Right lobe of liver (tissue), 6 donors: Measurements from ENCODE around the gene MSMO1. TPM values are rescaled to one million over a fixed set of nuclear protein-coding genes. Genes with fewer than 3 reads are reported as not detected.
A peak's percentile ranks its signal among the peaks of the same experiment; 100 is the strongest.

ENCODE experiments used
- ATAC-seq, 4 donors: fragments of 200-7000 bp; cut with Tn5 transposase; one replicate each; pipeline ENCODE4 v1.9.1; 2020; ENCODE audit warnings: mild to moderate bottlenecking in 4 of 4, moderate library complexity in 4 of 4
- DNase-seq, 3 donors: peaks; one replicate each; pipeline ENCODE4 v3.0.0-alpha.2; 2020
- H3K27ac ChIP-seq, 3 donors: fragments of 200-600 bp; one replicate each; pipeline ENCODE4 v1.8.0; 2022
- H3K27me3 ChIP-seq, 2 donors: fragments of 200-600 bp; one replicate each; pipeline ENCODE4 v1.8.0; 2022
- H3K36me3 ChIP-seq, 4 donors: fragments of 200-600 bp; sonication (generic) in 1 of 4; one replicate each; pipeline versions ENCODE4 v1.5.1 to v1.8.0; 2017 to 2022; ENCODE audit warnings: control low read depth in 1 of 4
- H3K4me1 ChIP-seq, 4 donors: fragments of 200-600 bp; sonication (generic) in 1 of 4; one replicate each; pipeline versions ENCODE4 v1.5.1 to v1.8.0; 2017 to 2022; ENCODE audit warnings: control low read depth in 1 of 4
- H3K4me3 ChIP-seq, 3 donors: fragments of 200-600 bp; one replicate each; pipeline ENCODE4 v1.8.0; 2022
- H3K9me3 ChIP-seq, 4 donors: fragments of 200-600 bp; sonication (generic) in 1 of 4; one replicate each; pipeline versions ENCODE4 v1.5.1 to v1.8.0; 2017 to 2022; ENCODE audit warnings: control low read depth in 1 of 4
- CTCF ChIP-seq, 4 donors: fragments of 200-600 bp in 3 of 4; fragments of 450-650 bp in 1 of 4; IDR thresholded peaks; one replicate each; pipeline versions ENCODE4 v1.5.1 to v1.8.0; 2016 to 2022; ENCODE audit warnings: antibody characterized with exemption in 4 of 4, mild to moderate bottlenecking in 2 of 4
- POLR2A ChIP-seq: fragments of 450-650 bp; IDR thresholded peaks from one replicate; pipeline ENCODE4 v1.6.1; 2017; ENCODE audit warnings: antibody characterized with exemption, mild to moderate bottlenecking
- WGBS: methylation state at CpG from one replicate; pipeline ENCODE4 v1.1.6; 2018; ENCODE audit warnings: low coverage, low lambda C conversion rate; ENCODE audit not compliant: insufficient coverage; ENCODE audit errors: missing lambda C conversion rate; 5-methylcytosine and 5-hydroxymethylcytosine counted together
- intact Hi-C, 2 donors: fragments of 100-400 bp; cut with DNase I; formaldehyde crosslinking; loops; one replicate each; pipeline versions ENCODE4 v1.11.2 to v1.14.1; 2022
- total RNA-seq, 6 experiments: library from RNA; depleted of rRNA in 2 of 6; stranded (reverse); fragments of >200 nt in 2 of 6; fragmentation: NEBNext Ultra II Directional in 3 of 6; extraction: Animal tissue kit (Norgen Biotek cat#: 25700) in 3 of 6; gene quantifications; one replicate each; pipeline versions ENCODE4 v1.1.0 to v1.2.4, GENCODE V29; 2016 to 2023
- donor health status: DM: no; HTN: yes; CAD: no.
- donor health status: DM: no; HTN: no; CAD: no.
- donor health status: DM: no; HTN: no; CAD: no.
- donor health status: DM: no; HTN: yes; CAD: no.
- donor health status: DM: no; HTN: yes; CAD: no.

Gene MSMO1
- total RNA-seq, 6 experiments from 2014 or later = 81.8 to 368 (median 122) TPM

GRCh38 chr4:165330071-165330470 lies 2.6 kb downstream of the MSMO1 start:
- H3K27ac ChIP-seq = peak overlapping the region; percentile 29 to 98 (median 96)
- WGBS = 38% methylated on average over 2 of the region's 2 CpGs
- TF ChIP-seq POLR2A = no peak
- no peak for TF ChIP-seq CTCF (IDR thresholded peaks at IDR 0.05)
- DNase-seq = no peak
- peaks cover 0 to 36% (median 6%) of the 10 kb centered on the region in 4 donors for H3K4me1 ChIP-seq
- H3K9me3 ChIP-seq = no peaks in the 10 kb centered on the region
- no peaks in the 10 kb centered on the region for H3K27me3 ChIP-seq
- peak overlapping the region; percentile 69 to 93 (median 86) for H3K4me3 ChIP-seq
- no peak for ATAC-seq
- H3K36me3 ChIP-seq = peaks cover 0 to 19% (median 0%) of the 10 kb centered on the region in 4 donors
- intact Hi-C loops = no loop called here

GRCh38 chr4:165330666-165331065 lies 3.2 kb downstream of the MSMO1 start:
- H3K4me3 ChIP-seq = peak overlapping the region; percentile 69 to 93 (median 86)
- 46% methylated on average over 5 of the region's 5 CpGs for WGBS
- H3K4me1 ChIP-seq = peaks cover 0 to 38% (median 9%) of the 10 kb centered on the region in 4 donors
- intact Hi-C loops = no loop called here
- peaks cover 0 to 25% (median 0%) of the 10 kb centered on the region in 4 donors for H3K36me3 ChIP-seq
- no peak for DNase-seq
- peak overlapping the region in 2 of 3 donors; percentile 96 to 98 for H3K27ac ChIP-seq
- no peaks in the 10 kb centered on the region for H3K27me3 ChIP-seq
- TF ChIP-seq POLR2A (no peak), CTCF (IDR thresholded peaks at IDR 0.05) (no peak)
- ATAC-seq = no peak
- no peaks in the 10 kb centered on the region for H3K9me3 ChIP-seq

GRCh38 chr4:165331359-165331758 lies 3.9 kb downstream of the MSMO1 start:
- DNase-seq (no peak), ATAC-seq (no peak)
- H3K9me3 ChIP-seq = no peaks in the 10 kb centered on the region
- peak overlapping the region in 2 of 3 donors; percentile 1 to 98 for H3K27ac ChIP-seq
- TF ChIP-seq CTCF (IDR thresholded peaks at IDR 0.05) (no peak), POLR2A (no peak)
- H3K4me3 ChIP-seq = peak overlapping the region; percentile 69 to 93 (median 86)
- peaks cover 0 to 31% (median 0%) of the 10 kb centered on the region in 4 donors for H3K36me3 ChIP-seq
- WGBS = 41% methylated on average over 1 of the region's 1 CpG
- no peaks in the 10 kb centered on the region for H3K27me3 ChIP-seq
- intact Hi-C loops = no loop called here
- H3K4me1 ChIP-seq = peaks cover 0 to 43% (median 10%) of the 10 kb centered on the region in 4 donors

GRCh38 chr4:165331823-165332222 lies 4.4 kb downstream of the MSMO1 start:
- TF ChIP-seq POLR2A (no peak), CTCF (IDR thresholded peaks at IDR 0.05) (no peak)
- peak overlapping the region in 1 of 3 donors; percentile 98 for H3K27ac ChIP-seq
- H3K9me3 ChIP-seq = no peaks in the 10 kb centered on the region
- ATAC-seq (no peak), DNase-seq (no peak)
- WGBS = 25% methylated on average over 10 of the region's 10 CpGs
- no peaks in the 10 kb centered on the region for H3K27me3 ChIP-seq
- peak overlapping the region in 2 of 3 donors; percentile 86 to 93 for H3K4me3 ChIP-seq
- peaks cover 0 to 34% (median 0%) of the 10 kb centered on the region in 4 donors for H3K36me3 ChIP-seq
- intact Hi-C loops = no loop called here
- H3K4me1 ChIP-seq = peaks cover 0 to 46% (median 12%) of the 10 kb centered on the region in 4 donors
